ENCODE data around the gene PLD1. TPM values are rescaled to one million over a fixed set of nuclear protein-coding genes. Genes with fewer than 3 reads are reported as not detected.

PLD1 gene
- total and polyA plus RNA-seq, 11 donors: 12.3 to 106 (median 61.0) TPM

DNA sequence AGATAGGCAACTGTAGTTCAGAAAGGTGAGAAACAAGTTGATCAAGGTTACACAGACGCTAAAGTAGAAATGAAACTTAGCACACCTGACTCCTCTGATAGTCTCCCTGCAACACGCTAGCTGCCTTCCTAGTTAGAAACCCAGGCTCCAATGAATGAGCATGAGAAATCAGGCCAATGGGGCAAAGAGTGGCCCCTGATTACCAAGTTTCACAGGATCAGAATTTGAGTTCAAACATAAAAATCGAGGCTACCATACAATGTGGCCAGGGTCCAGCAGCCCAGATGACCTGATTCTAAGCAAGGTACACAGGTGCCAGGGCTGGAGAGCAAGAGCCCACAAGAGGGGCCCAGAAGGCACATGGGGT, 7.7 kb downstream of the PLD1 start:
- H3K4me1 ChIP-seq: peaks cover 9 to 65% (median 45%) of the 10 kb centered on the region in 12 donors

DNA sequence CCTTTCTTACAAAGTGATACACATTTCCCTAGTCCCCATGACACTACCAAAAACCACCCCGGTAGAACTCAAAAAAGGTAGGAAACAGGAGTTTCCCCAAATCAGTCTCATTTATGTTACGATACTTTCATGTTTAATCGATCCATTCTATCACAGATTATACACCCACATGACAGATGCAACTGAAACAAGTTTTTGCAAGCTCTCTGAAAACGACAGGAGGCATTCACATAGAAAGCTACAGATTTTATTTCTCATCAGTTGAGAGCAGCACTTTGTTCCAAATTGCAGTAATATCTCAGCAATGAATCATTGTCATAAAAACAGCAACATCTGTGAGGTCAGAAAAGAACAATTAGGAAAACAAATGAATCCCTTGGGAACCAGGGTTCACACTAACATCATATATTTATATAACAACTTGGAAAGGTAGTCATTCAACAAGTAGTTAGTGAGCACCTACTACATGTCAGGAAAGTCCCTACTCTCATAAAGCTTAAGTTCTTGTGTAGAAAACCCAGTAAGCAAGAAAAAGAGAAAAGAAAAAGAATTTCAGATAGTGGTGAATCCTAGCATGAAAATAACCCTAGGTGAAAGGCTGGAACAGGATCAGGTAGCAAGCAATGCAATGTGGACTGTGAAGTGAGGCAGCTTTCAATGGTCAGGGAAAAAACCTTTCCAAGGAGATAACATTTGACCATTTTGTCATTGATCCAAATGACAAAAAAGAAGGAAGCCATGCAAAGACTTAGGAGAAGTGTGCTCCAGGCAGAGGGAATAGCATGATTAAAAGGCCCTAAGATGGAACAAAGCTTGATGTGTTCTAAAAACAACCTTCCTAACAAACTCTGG, 8.3 kb downstream of the PLD1 start:
- intact Hi-C loops (cut with DNase I): no loop called here
- peak in 2 of 4 donors; percentile 39 to 42 for ATAC-seq
- no peaks in the 10 kb centered on the region for H3K27me3 ChIP-seq
- no peak overlapping the region for H3K4me3 ChIP-seq
- H3K9me3 ChIP-seq: no peaks in the 10 kb centered on the region
- peak overlapping the region in 11 of 12 donors; percentile 18 to 65 (median 56) for H3K27ac ChIP-seq
- 62 to 78% (median 66%) methylated on average over 4 of the region's 4 CpGs for WGBS, 4 donors
- peaks cover 9 to 68% (median 48%) of the 10 kb centered on the region in 12 donors for H3K4me1 ChIP-seq
- TF ChIP-seq POLR2A (IDR thresholded peaks at IDR 0.05): no peak
- TF ChIP-seq, protein P1, sequence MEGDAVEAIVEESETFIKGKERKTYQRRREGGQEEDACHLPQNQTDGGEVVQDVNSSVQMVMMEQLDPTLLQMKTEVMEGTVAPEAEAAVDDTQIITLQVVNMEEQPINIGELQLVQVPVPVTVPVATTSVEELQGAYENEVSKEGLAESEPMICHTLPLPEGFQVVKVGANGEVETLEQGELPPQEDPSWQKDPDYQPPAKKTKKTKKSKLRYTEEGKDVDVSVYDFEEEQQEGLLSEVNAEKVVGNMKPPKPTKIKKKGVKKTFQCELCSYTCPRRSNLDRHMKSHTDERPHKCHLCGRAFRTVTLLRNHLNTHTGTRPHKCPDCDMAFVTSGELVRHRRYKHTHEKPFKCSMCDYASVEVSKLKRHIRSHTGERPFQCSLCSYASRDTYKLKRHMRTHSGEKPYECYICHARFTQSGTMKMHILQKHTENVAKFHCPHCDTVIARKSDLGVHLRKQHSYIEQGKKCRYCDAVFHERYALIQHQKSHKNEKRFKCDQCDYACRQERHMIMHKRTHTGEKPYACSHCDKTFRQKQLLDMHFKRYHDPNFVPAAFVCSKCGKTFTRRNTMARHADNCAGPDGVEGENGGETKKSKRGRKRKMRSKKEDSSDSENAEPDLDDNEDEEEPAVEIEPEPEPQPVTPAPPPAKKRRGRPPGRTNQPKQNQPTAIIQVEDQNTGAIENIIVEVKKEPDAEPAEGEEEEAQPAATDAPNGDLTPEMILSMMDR (IDR thresholded peaks at IDR 0.05): no peak
- DNase-seq: no peak
- no peaks in the 10 kb centered on the region for H3K36me3 ChIP-seq

More for the DNA sequence above, 7.7 kb downstream of the PLD1 start:
- no peak for ATAC-seq
- Histone ChIP-seq H3K27me3 (no peaks in the 10 kb centered on the region), H3K4me3 (no peak overlapping the region), H3K36me3 (no peaks in the 10 kb centered on the region), H3K27ac (peak overlapping the region in 10 of 12 donors; percentile 6 to 65 (median 48)), H3K9me3 (no peaks in the 10 kb centered on the region)
- intact Hi-C loops (cut with DNase I): no loop called here
- TF ChIP-seq POLR2A (IDR thresholded peaks at IDR 0.05): no peak
- TF ChIP-seq, protein P1 (IDR thresholded peaks at IDR 0.05): no peak
- WGBS, 4 donors: 76 to 91% (median 86%) methylated on average over 3 of the region's 3 CpGs
- no peak for DNase-seq

DNA sequence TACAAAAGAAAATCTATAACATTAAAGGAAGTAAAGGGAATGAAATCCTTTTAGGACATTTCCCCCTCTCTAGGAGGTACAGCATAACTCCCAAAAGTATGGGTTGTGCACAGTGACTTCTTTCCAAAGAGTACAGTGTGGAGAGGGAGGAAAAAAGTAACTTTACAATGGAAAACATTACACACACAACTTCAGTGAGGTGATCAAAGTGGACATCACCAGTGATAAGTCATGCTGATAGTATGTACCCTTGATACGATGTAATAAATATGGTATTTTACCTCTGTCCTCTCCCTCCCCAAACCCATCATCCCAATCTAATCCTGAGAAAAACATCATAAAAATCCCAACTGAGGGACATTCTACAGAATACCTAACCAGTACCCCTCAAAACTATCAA, 10.8 kb downstream of the PLD1 start:
- Histone ChIP-seq H3K27ac (no peak overlapping the region), H3K4me3 (no peak overlapping the region), H3K27me3 (no peaks in the 10 kb centered on the region), H3K36me3 (no peaks in the 10 kb centered on the region), H3K9me3 (no peaks in the 10 kb centered on the region), H3K4me1 (peaks cover 7 to 52% (median 27%) of the 10 kb centered on the region in 12 donors)
- no peak for DNase-seq
- TF ChIP-seq POLR2A (IDR thresholded peaks at IDR 0.05): no peak
- intact Hi-C loops (cut with DNase I): no loop called here
- no peak for ATAC-seq
- WGBS, 4 donors: 94 to 100% (median 98%) methylated on average over 1 of the region's 1 CpG

DNA sequence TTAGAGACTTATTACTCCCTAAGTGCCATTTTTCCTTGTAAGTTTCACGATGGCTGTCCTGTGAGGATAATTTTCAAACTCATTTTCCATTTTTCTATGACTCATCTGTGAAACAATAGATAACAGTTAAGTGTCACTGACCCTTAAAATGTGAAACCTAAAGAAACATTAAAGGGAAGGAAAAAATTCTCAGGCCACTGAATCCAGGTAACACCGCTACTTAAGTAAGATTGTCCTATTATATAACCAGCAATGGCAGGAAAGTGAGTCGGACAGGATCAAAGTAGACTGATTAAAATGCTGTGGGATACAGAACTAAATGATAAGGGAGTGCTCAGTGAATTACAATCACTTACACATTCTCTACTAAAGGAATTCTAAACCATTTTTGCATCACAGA, 12.4 kb downstream of the PLD1 start:
- no peaks in the 10 kb centered on the region for H3K9me3 ChIP-seq
- no peaks in the 10 kb centered on the region for H3K27me3 ChIP-seq
- TF ChIP-seq, protein P1 (IDR thresholded peaks at IDR 0.05): no peak
- no peak for TF ChIP-seq POLR2A (IDR thresholded peaks at IDR 0.05)
- H3K27ac ChIP-seq: no peak overlapping the region
- intact Hi-C loops (cut with DNase I): no loop called here
- no peaks in the 10 kb centered on the region for H3K36me3 ChIP-seq
- DNase-seq (no peak), ATAC-seq (no peak)
- 66 to 76% (median 67%) methylated on average over 3 of the region's 3 CpGs for WGBS, 4 donors
- H3K4me1 ChIP-seq: peaks cover 3 to 49% (median 20%) of the 10 kb centered on the region in 12 donors
- H3K4me3 ChIP-seq: no peak overlapping the region

Data from heart left ventricle (tissue), 16 donors.